Adipose tissue (tissue), 3 donors: Measurements from ENCODE around the gene GINS3. TPM values are rescaled to one million over a fixed set of nuclear protein-coding genes. Genes with fewer than 3 reads are reported as not detected.

Source experiments
- H3K27ac ChIP-seq: one replicate; pipeline ENCODE4 v1.5.1; 2013; ENCODE audit warnings: low read depth, low read length
- WGBS, 3 donors: extraction: QIAGEN DNeasy Blood & Tissue Kit; methylation state at CpG; one replicate each; pipeline ENCODE4 v1.1.7; 2013; 5-methylcytosine and 5-hydroxymethylcytosine counted together
- polyA plus RNA-seq, 3 donors: library from polyadenylated mRNA; stranded (reverse); fragments of 200-250 nt; gene quantifications; one replicate each; pipeline ENCODE4 v1.2.3, GENCODE V29; 2013
- donor health status: healthy with polysubstance abuse.
- donor health status: Bipolar disorder and iron deficiency.
- donor health status: healthy.

Gene GINS3
- polyA plus RNA-seq, 3 donors, result 2.2 to 6.6 (median 4.5) TPM

DNA sequence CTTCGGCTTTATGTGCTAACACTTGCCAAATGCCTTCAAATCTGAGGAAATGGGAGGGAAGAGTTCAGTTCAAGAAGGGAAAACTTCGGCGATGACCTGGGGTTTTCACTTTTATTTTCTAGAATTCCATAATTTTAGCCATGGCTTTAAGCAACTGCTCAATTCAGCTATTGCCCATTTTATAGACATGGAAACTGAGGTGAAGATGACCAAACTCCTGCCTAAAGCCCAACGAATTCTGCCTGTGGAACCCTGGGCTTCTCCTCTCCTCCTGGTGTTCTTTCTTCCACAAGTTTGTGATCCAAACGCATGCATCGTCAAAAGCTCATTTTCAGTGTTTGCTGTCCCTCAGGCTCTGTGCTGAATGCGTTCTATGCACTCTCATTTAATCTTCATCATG lies 58.3 kb downstream of the GINS3 start:
- WGBS, 3 donors, result 70 to 88% (median 88%) methylated on average over 7 of the region's 7 CpGs

GRCh38 chr16:58451265-58451689 lies 59.0 kb downstream of the GINS3 start:
- WGBS, 3 donors, result 76 to 86% (median 84%) methylated on average over 3 of the region's 3 CpGs

More for the DNA sequence above, 58.3 kb downstream of the GINS3 start:
- no peak overlapping the region for H3K27ac ChIP-seq

GRCh38 chr16:58451945-58452401 lies 59.7 kb downstream of the GINS3 start:
- WGBS, 3 donors, result 68 to 86% (median 74%) methylated on average over 1 of the region's 1 CpG
- H3K27ac ChIP-seq, result no peak overlapping the region

More at GRCh38 chr16:58451265-58451689, 59.0 kb downstream of the GINS3 start:
- no peak overlapping the region for H3K27ac ChIP-seq

DNA sequence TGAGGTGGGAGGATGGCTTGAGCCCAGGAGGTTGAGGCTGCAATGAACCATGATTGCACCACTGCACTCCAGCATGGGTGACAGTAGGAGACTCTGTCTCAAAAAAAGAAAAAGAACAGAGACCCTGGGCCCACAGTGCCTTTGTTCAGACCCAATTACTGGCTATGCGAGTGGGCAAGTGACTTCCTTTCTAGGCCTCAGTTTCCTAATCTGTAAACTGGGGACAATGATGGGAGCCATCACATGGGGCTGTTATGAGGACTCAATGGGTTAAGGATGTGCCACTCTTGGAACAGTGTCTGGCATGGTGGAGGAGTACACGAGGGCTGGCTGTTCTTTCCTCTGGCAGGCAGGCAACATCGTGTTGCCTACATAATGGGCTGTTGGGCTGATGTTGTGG lies 60.4 kb downstream of the GINS3 start:
- WGBS, 3 donors, result 88 to 93% (median 92%) methylated on average over 3 of the region's 3 CpGs
- no peak overlapping the region for H3K27ac ChIP-seq

GRCh38 chr16:58454178-58454577 lies 61.9 kb downstream of the GINS3 start:
- no peak overlapping the region for H3K27ac ChIP-seq
- WGBS, 3 donors, result 72 to 90% (median 83%) methylated on average over 2 of the region's 2 CpGs

DNA sequence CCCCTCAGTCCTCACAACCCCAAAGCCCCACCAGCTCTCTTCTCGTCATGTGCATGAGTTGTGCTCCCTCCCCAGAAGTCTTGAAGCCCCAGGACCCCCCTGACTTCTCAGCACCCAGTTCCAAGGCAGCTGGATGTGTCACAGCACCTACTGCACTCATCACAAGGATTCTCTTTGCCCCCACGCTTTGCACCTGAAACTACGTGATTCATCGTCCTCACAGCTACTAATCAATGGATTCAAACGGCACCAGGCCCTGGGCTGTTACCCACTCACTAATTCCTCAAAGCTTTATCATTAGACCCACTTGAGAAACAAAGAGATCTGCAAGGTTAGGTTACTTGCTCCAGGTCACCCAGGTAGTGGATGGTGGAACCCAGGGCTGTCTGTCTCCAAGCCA lies 62.6 kb downstream of the GINS3 start:
- 78 to 92% (median 89%) methylated on average over 5 of the region's 5 CpGs for WGBS, 3 donors
- no peak overlapping the region for H3K27ac ChIP-seq

Other genes starting within 250 kb of the GINS3 start
- 10 to 100 TPM; 27.3 to 31.5 (median 28.6) TPM for gene CSNK2A2, start 194.4 kb upstream of the GINS3 start, polyA plus RNA-seq
- gene PRSS54, start 97.4 kb upstream of the GINS3 start, polyA plus RNA-seq, result under 1 TPM in 2 of 3 donors, not detected in 1; 0.07 TPM
- gene NDRG4, start 107.7 kb downstream of the GINS3 start, polyA plus RNA-seq, result 10 to 100 TPM in 2 of 3 donors, 1 to 10 TPM in 1; 5.8 to 31.7 (median 21.8) TPM
- 10 to 100 TPM in 2 of 3 donors, 1 to 10 TPM in 1; 6.2 to 20.7 (median 16.4) TPM for gene SETD6, start 123.0 kb downstream of the GINS3 start, polyA plus RNA-seq
- gene CNOT1, start 237.4 kb downstream of the GINS3 start, polyA plus RNA-seq, result 10 to 100 TPM; 43.0 to 55.1 (median 43.2) TPM